CD14-positive monocyte (primary cell): ENCODE data around the gene COQ7. TPM values are rescaled to one million over a fixed set of nuclear protein-coding genes. Genes with fewer than 3 reads are reported as not detected.

Source experiments
- DNase-seq, 3 donors: peaks; one replicate each; pipeline ENCODE4 v3.0.0-alpha.2; 2011 to 2022
- H2AFZ ChIP-seq: 2 replicates; pipeline ENCODE4 v1.6.0; 2012; ENCODE audit warnings: mild to moderate bottlenecking, low read depth, low read length, inconsistent platforms; ENCODE audit not compliant: insufficient read depth, poor library complexity, severe bottlenecking
- H3K27ac ChIP-seq, 2 donors: 1 replicate in 1 of 2; 2 replicates in 1 of 2; pipeline ENCODE4 v1.5.1; 2012 to 2013; ENCODE audit warnings: low read length in 2 of 2, control low read depth in 1 of 2, inconsistent platforms in 1 of 2, low read depth in 1 of 2, mild to moderate bottlenecking in 1 of 2
- H3K27me3 ChIP-seq, 2 donors: one replicate each; pipeline versions ENCODE4 v1.6.0 to v1.6.1; 2011 to 2013; ENCODE audit warnings: low read length in 2 of 2; ENCODE audit not compliant: control insufficient read depth in 2 of 2, insufficient read depth in 2 of 2
- H3K36me3 ChIP-seq, 2 donors: replicated peaks in 1 of 2; 1 replicate in 1 of 2; 2 replicates in 1 of 2; pipeline versions ENCODE4 v1.5.1 to v1.6.1; 2012 to 2013; ENCODE audit warnings: low read length in 2 of 2, control low read depth in 1 of 2, inconsistent platforms in 1 of 2, mild to moderate bottlenecking in 1 of 2; ENCODE audit not compliant: insufficient read depth in 2 of 2, control insufficient read depth in 1 of 2
- H3K4me1 ChIP-seq, 2 donors: 1 replicate in 1 of 2; 2 replicates in 1 of 2; pipeline versions ENCODE4 v1.5.1 to v1.6.1; 2012 to 2013; ENCODE audit warnings: low read length in 2 of 2, control low read depth in 1 of 2, inconsistent platforms in 1 of 2, mild to moderate bottlenecking in 1 of 2, moderate library complexity in 1 of 2; ENCODE audit not compliant: insufficient read depth in 2 of 2, control insufficient read depth in 1 of 2
- H3K4me2 ChIP-seq: replicated peaks from 2 replicates; pipeline ENCODE3; 2012; ENCODE audit warnings: low read length, moderate library complexity, mild to moderate bottlenecking; ENCODE audit not compliant: poor library complexity, severe bottlenecking; ENCODE audit errors: extremely low read depth
- H3K4me3 ChIP-seq, 3 experiments: fragments of 200-600 bp in 1 of 3; sonication (generic) in 1 of 3; replicated peaks in 1 of 3; 1 replicate in 2 of 3; 2 replicates in 1 of 3; pipeline ENCODE4 v1.5.1; 2011 to 2013; ENCODE audit warnings: low read length in 3 of 3, mild to moderate bottlenecking in 3 of 3, control low read depth in 2 of 3, low read depth in 2 of 3, inconsistent platforms in 1 of 3, moderate library complexity in 1 of 3
- H3K79me2 ChIP-seq: 2 replicates; pipeline ENCODE4 v1.6.0; 2012; ENCODE audit warnings: mild to moderate bottlenecking, control low read depth, inconsistent platforms, low read length, moderate library complexity; ENCODE audit not compliant: insufficient read depth
- H3K9ac ChIP-seq: 2 replicates; pipeline ENCODE4 v1.6.0; 2017; ENCODE audit warnings: low read length, mild to moderate bottlenecking; ENCODE audit not compliant: insufficient read depth, poor library complexity, severe bottlenecking
- H3K9me3 ChIP-seq, 2 donors: replicated peaks in 1 of 2; 1 replicate in 1 of 2; 2 replicates in 1 of 2; pipeline versions ENCODE4 v1.5.1 to v1.6.1; 2012 to 2013; ENCODE audit warnings: low read length in 2 of 2, control low read depth in 1 of 2; ENCODE audit not compliant: control insufficient read depth in 1 of 2, insufficient read depth in 1 of 2
- H4K20me1 ChIP-seq: 2 replicates; pipeline ENCODE4 v1.6.0; 2012; ENCODE audit warnings: mild to moderate bottlenecking, low read length, control low read depth, moderate library complexity; ENCODE audit not compliant: insufficient read depth
- H3K27ac Mint-ChIP-seq, 7 donors: one replicate each; pipeline ENCODE4 v1.8.0; 2020; ENCODE audit warnings: mild to moderate bottlenecking in 7 of 7, mixed read lengths in 7 of 7, moderate library complexity in 6 of 7, inconsistent platforms in 2 of 7
- H3K27me3 Mint-ChIP-seq, 3 donors: one replicate each; pipeline ENCODE4 v1.8.0; 2021 to 2022; ENCODE audit warnings: low read depth in 3 of 3, mild to moderate bottlenecking in 3 of 3, mixed read lengths in 3 of 3, moderate library complexity in 3 of 3, inconsistent platforms in 1 of 3
- H3K36me3 Mint-ChIP-seq, 2 donors: one replicate each; pipeline ENCODE4 v1.8.0; 2020; ENCODE audit warnings: mixed read lengths in 2 of 2, inconsistent platforms in 1 of 2, mild to moderate bottlenecking in 1 of 2
- H3K4me1 Mint-ChIP-seq: one replicate; pipeline ENCODE4 v1.8.0; 2020; ENCODE audit warnings: mild to moderate bottlenecking, mixed read lengths
- H3K4me3 Mint-ChIP-seq, 2 donors: one replicate each; pipeline ENCODE4 v1.8.0; 2020; ENCODE audit warnings: mild to moderate bottlenecking in 2 of 2, mixed read lengths in 2 of 2, moderate library complexity in 1 of 2
- H3K9me3 Mint-ChIP-seq, 7 donors: one replicate each; pipeline ENCODE4 v1.8.0; 2020 to 2022; ENCODE audit warnings: mixed read lengths in 7 of 7, mild to moderate bottlenecking in 6 of 7, moderate library complexity in 6 of 7, inconsistent platforms in 2 of 7
- WGBS: methylation state at CpG from one replicate; pipeline ENCODE4 v1.1.5; 2013; ENCODE audit warnings: missing lambda C conversion rate; ENCODE audit not compliant: insufficient coverage; 5-methylcytosine and 5-hydroxymethylcytosine counted together
- intact Hi-C, 2 donors: fragments of 100-400 bp; cut with micrococcal nuclease; formaldehyde crosslinking; loops; one replicate each; pipeline versions ENCODE4 v1.15.0 to v1.15.1; 2023
- polyA plus RNA-seq, 3 donors: library from polyadenylated mRNA; depleted of rRNA in 1 of 3; unstranded in 2 of 3; stranded (reverse) in 1 of 3; fragments of 300-500 nt in 2 of 3; fragments of >200 nt in 1 of 3; fragmentation: Illumina TruSeq in 2 of 3; gene quantifications; 1 replicate in 2 of 3; 2 replicates in 1 of 3; pipeline ENCODE4 v1.2.3, GENCODE V29; 2012 to 2021
- TF ChIP-seq, protein P1 (sequence below): fragments of 200-600 bp; IDR thresholded peaks from one replicate; pipeline ENCODE4 v1.8.0; 2022; ENCODE audit warnings: antibody characterized with exemption, mild to moderate bottlenecking

COQ7 gene
- polyA plus RNA-seq, 3 donors: 6.5 to 13.3 (median 12.2) TPM

DNA sequence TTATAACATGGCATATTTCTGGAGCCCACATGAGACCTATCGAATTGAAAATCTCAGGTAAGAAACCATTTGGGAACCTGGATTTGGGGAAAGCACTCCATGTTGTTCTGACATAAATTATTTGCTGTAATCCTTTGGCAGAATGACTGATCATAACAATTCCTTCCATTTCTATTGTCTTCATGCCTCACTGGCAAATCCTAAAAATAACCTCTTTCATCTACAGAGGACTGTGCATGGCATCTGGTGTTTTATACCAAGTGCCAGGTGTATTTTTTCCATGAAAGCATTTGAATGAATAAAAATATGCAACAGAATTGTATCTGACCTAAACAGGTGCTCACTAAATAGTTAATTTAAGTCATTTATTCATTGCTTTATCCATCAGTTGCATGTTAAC, 33.7 kb upstream of the COQ7 start:
- H3K4me1 ChIP-seq: no peaks in the 10 kb centered on the region
- H2AFZ ChIP-seq: no peak overlapping the region
- Mint-ChIP-seq H3K4me1 (no peaks in the 10 kb centered on the region), H3K27ac (no peak overlapping the region), H3K4me3 (no peak overlapping the region), H3K36me3 (no peaks in the 10 kb centered on the region), H3K27me3 (peaks cover 3 to 13% (median 6%) of the 10 kb centered on the region in 3 donors), H3K9me3 (peaks cover 0 to 25% (median 10%) of the 10 kb centered on the region in 7 donors)
- H3K4me2 ChIP-seq: no peak overlapping the region
- H3K27me3 ChIP-seq: no peaks in the 10 kb centered on the region
- no peaks in the 10 kb centered on the region for H3K9me3 ChIP-seq
- TF ChIP-seq, protein P1, sequence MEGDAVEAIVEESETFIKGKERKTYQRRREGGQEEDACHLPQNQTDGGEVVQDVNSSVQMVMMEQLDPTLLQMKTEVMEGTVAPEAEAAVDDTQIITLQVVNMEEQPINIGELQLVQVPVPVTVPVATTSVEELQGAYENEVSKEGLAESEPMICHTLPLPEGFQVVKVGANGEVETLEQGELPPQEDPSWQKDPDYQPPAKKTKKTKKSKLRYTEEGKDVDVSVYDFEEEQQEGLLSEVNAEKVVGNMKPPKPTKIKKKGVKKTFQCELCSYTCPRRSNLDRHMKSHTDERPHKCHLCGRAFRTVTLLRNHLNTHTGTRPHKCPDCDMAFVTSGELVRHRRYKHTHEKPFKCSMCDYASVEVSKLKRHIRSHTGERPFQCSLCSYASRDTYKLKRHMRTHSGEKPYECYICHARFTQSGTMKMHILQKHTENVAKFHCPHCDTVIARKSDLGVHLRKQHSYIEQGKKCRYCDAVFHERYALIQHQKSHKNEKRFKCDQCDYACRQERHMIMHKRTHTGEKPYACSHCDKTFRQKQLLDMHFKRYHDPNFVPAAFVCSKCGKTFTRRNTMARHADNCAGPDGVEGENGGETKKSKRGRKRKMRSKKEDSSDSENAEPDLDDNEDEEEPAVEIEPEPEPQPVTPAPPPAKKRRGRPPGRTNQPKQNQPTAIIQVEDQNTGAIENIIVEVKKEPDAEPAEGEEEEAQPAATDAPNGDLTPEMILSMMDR: no peak
- H3K36me3 ChIP-seq: no peaks in the 10 kb centered on the region
- no peak overlapping the region for H3K27ac ChIP-seq
- H3K4me3 ChIP-seq: no peak overlapping the region
- no peak for DNase-seq
- H3K9ac ChIP-seq: no peak overlapping the region
- intact Hi-C loops: no loop called here
- no peaks in the 10 kb centered on the region for H4K20me1 ChIP-seq
- no peaks in the 10 kb centered on the region for H3K79me2 ChIP-seq
- no CpG with 5 or more reads among the region's 1 CpG for WGBS

DNA sequence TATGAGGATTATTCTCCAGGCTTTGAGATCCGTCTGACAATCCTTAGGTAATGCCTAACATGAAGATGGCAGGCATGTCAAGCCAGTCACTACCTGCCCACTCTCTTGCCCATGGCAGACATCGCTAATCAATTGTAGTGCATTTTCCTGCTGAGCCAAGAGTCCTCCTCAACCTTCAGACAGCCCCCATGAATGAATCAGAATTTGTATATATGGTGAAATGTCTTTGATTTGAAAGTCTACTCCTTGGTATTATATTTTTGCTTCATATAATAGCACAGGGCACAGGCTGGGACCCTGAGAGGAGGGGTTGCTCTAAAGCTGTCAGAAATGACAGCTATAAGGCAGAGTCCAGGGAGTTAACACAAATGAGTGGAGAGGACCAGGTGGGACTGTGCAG, 27.0 kb upstream of the COQ7 start:
- Histone ChIP-seq H3K36me3 (no peaks in the 10 kb centered on the region), H3K27ac (no peak overlapping the region), H2AFZ (no peak overlapping the region), H3K4me1 (no peaks in the 10 kb centered on the region), H3K79me2 (no peaks in the 10 kb centered on the region), H3K9ac (no peak overlapping the region), H4K20me1 (no peaks in the 10 kb centered on the region), H3K9me3 (no peaks in the 10 kb centered on the region), H3K4me2 (no peak overlapping the region), H3K4me3 (no peak overlapping the region), H3K27me3 (no peaks in the 10 kb centered on the region)
- Mint-ChIP-seq H3K4me1 (no peaks in the 10 kb centered on the region), H3K9me3 (peaks cover 2 to 22% (median 10%) of the 10 kb centered on the region in 7 donors), H3K27me3 (peaks cover 5 to 7% (median 6%) of the 10 kb centered on the region in 3 donors), H3K36me3 (no peaks in the 10 kb centered on the region), H3K27ac (no peak overlapping the region), H3K4me3 (no peak overlapping the region)
- TF ChIP-seq, protein P1: no peak
- 100% methylated on average over 1 of the region's 2 CpGs for WGBS
- intact Hi-C loops: no loop called here
- no peak for DNase-seq
